ENCODE data around the gene ASCC1. TPM values are rescaled to one million over a fixed set of nuclear protein-coding genes. Genes with fewer than 3 reads are reported as not detected.
A peak's percentile ranks its signal among the peaks of the same experiment; 100 is the strongest.
"Not testable (repeated sequence)": the region's sequence is repeated elsewhere in the genome, so short reads cannot be mapped to it uniquely, and the experiment has no call there.

ASCC1 gene
- total and polyA plus RNA-seq, 2 donors (not counting 1 experiment from before 2014, with no cell fraction given), result 40.2 to 42.1 TPM

DNA sequence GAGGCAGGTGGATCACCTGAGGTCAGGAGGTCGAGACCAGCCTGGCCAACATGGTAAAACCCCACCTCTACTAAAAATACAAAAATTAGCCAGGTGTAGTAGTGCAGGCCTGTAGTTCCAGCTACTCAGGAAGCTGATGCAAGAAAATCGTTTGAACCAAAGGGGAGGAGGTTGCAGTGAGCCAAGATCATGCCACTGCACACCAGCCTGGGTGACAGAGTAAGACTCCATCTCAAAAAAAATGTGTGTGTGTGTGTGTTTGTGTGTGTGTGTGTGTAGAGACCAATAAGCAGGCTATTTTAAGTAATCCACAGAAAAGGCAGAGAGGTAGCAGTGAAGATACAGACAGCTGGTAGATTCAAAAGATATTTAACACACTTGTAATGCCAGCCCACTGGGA is 7.5 kb downstream of the ASCC1 start:
- not testable (repeated sequence) for H4K20me1 ChIP-seq (ENCODE audit: control insufficient read depth, extremely low read depth, insufficient read depth, low read length); H3K79me2 ChIP-seq (ENCODE audit: control insufficient read depth, insufficient read depth, low read length); H3K27me3 ChIP-seq (ENCODE audit: control insufficient read depth, insufficient read depth, low read length); H3K36me3 ChIP-seq (ENCODE audit: control insufficient read depth, insufficient read depth, low read length); H3K4me1 ChIP-seq (ENCODE audit: control insufficient read depth, extremely low read depth, insufficient read depth, low read length); H3K4me3 ChIP-seq (replicated peaks in 1 of 4; ENCODE audit: control extremely low read depth in 1 of 4, insufficient read depth in 1 of 4, low read depth in 3 of 4, low read length in 4 of 4); H3K27ac ChIP-seq (ENCODE audit: insufficient read depth, low read length); DNase-seq (ENCODE audit: low read depth in 2 of 2); H3K9me3 ChIP-seq (ENCODE audit: control insufficient read depth, insufficient read depth, low read depth, low read length); H3K4me2 ChIP-seq (ENCODE audit: extremely low read depth, insufficient read depth, low read length); H2AFZ ChIP-seq (ENCODE audit: low read length); H3K9ac ChIP-seq (ENCODE audit: insufficient read depth, low read length)

GRCh38 chr10:72206511-72207229 is 9.4 kb downstream of the ASCC1 start:
- no peak for DNase-seq (ENCODE audit: low read depth in 2 of 2)
- no peak for TF ChIP-seq EZH2 (IDR thresholded peaks at IDR 0.05; ENCODE audit: low read length, missing control alignments)
- TF ChIP-seq, protein P1, sequence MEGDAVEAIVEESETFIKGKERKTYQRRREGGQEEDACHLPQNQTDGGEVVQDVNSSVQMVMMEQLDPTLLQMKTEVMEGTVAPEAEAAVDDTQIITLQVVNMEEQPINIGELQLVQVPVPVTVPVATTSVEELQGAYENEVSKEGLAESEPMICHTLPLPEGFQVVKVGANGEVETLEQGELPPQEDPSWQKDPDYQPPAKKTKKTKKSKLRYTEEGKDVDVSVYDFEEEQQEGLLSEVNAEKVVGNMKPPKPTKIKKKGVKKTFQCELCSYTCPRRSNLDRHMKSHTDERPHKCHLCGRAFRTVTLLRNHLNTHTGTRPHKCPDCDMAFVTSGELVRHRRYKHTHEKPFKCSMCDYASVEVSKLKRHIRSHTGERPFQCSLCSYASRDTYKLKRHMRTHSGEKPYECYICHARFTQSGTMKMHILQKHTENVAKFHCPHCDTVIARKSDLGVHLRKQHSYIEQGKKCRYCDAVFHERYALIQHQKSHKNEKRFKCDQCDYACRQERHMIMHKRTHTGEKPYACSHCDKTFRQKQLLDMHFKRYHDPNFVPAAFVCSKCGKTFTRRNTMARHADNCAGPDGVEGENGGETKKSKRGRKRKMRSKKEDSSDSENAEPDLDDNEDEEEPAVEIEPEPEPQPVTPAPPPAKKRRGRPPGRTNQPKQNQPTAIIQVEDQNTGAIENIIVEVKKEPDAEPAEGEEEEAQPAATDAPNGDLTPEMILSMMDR (conservative IDR thresholded peaks at IDR 0.05 in 1 of 2, IDR thresholded peaks at IDR 0.05 in 1 of 2; ENCODE audit: low read depth in 1 of 2, low read length in 2 of 2), result no peak
- Histone ChIP-seq H3K9ac (ENCODE audit: insufficient read depth, low read length) (no peak overlapping the region), H3K4me3 (replicated peaks in 1 of 4; ENCODE audit: control extremely low read depth in 1 of 4, insufficient read depth in 1 of 4, low read depth in 3 of 4, low read length in 4 of 4) (no peak overlapping the region), H3K36me3 (ENCODE audit: control insufficient read depth, insufficient read depth, low read length) (no peaks in the 10 kb centered on the region), H4K20me1 (ENCODE audit: control insufficient read depth, extremely low read depth, insufficient read depth, low read length) (no peaks in the 10 kb centered on the region), H3K9me3 (ENCODE audit: control insufficient read depth, insufficient read depth, low read depth, low read length) (no peaks in the 10 kb centered on the region), H3K27ac (ENCODE audit: insufficient read depth, low read length) (no peak overlapping the region), H3K27me3 (ENCODE audit: control insufficient read depth, insufficient read depth, low read length) (no peaks in the 10 kb centered on the region), H2AFZ (ENCODE audit: low read length) (no peak overlapping the region), H3K4me1 (ENCODE audit: control insufficient read depth, extremely low read depth, insufficient read depth, low read length) (no peaks in the 10 kb centered on the region), H3K4me2 (ENCODE audit: extremely low read depth, insufficient read depth, low read length) (no peak overlapping the region), H3K79me2 (ENCODE audit: control insufficient read depth, insufficient read depth, low read length) (no peaks in the 10 kb centered on the region)

DNA sequence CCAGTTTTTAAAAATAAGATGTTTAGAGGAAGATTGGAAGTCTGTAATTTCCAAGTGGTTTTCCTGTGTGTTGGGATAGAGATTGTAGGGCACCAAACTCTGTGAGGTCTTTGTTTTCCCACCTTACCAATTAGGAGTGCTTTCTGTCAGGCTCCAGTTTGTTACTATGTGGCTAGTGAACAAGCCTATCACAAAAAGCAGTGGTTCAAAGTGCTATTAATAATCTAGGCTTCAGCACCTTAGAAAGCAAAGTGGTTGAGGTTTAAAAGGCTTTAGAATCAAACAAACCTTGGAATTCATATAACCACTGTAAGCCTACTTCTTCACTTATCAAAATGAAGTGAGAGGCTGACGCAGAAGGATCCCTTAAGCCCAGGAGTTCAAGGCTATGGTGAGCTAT is 11.4 kb downstream of the ASCC1 start:
- Histone ChIP-seq H3K27ac (ENCODE audit: insufficient read depth, low read length) (no peak overlapping the region), H3K4me3 (replicated peaks in 1 of 4; ENCODE audit: control extremely low read depth in 1 of 4, insufficient read depth in 1 of 4, low read depth in 3 of 4, low read length in 4 of 4) (no peak overlapping the region), H3K36me3 (ENCODE audit: control insufficient read depth, insufficient read depth, low read length) (no peaks in the 10 kb centered on the region), H3K4me2 (ENCODE audit: extremely low read depth, insufficient read depth, low read length) (no peak overlapping the region), H4K20me1 (ENCODE audit: control insufficient read depth, extremely low read depth, insufficient read depth, low read length) (no peaks in the 10 kb centered on the region), H3K4me1 (ENCODE audit: control insufficient read depth, extremely low read depth, insufficient read depth, low read length) (no peaks in the 10 kb centered on the region), H3K9ac (ENCODE audit: insufficient read depth, low read length) (no peak overlapping the region), H2AFZ (ENCODE audit: low read length) (no peak overlapping the region), H3K9me3 (ENCODE audit: control insufficient read depth, insufficient read depth, low read depth, low read length) (no peaks in the 10 kb centered on the region), H3K27me3 (ENCODE audit: control insufficient read depth, insufficient read depth, low read length) (no peaks in the 10 kb centered on the region), H3K79me2 (ENCODE audit: control insufficient read depth, insufficient read depth, low read length) (no peaks in the 10 kb centered on the region)
- TF ChIP-seq, protein P1 (conservative IDR thresholded peaks at IDR 0.05 in 1 of 2, IDR thresholded peaks at IDR 0.05 in 1 of 2; ENCODE audit: low read depth in 1 of 2, low read length in 2 of 2), result no peak
- no peak for TF ChIP-seq EZH2 (IDR thresholded peaks at IDR 0.05; ENCODE audit: low read length, missing control alignments)
- peak in 1 of 2 donors; percentile 3 for DNase-seq (ENCODE audit: low read depth in 2 of 2)
